Measurements from ENCODE around the gene PAQR9.

Gene PAQR9

GRCh38 chr3:142951794-142952193 lies 11.7 kb downstream of the PAQR9 start:
- no peak for DNase-seq (ENCODE audit: low read depth in 2 of 2)

GRCh38 chr3:142950972-142951371 lies 12.5 kb downstream of the PAQR9 start:
- DNase-seq (ENCODE audit: low read depth in 2 of 2): no peak

- peak in 1 of 2 donors; percentile 8 for DNase-seq (ENCODE audit: low read depth in 2 of 2)
These were observed 15.5 kb downstream of the PAQR9 start for GRCh38 chr3:142947799-142948575.

GRCh38 chr3:142947352-142947751 lies 16.1 kb downstream of the PAQR9 start:
- no peak for DNase-seq (ENCODE audit: low read depth in 2 of 2)

DNA sequence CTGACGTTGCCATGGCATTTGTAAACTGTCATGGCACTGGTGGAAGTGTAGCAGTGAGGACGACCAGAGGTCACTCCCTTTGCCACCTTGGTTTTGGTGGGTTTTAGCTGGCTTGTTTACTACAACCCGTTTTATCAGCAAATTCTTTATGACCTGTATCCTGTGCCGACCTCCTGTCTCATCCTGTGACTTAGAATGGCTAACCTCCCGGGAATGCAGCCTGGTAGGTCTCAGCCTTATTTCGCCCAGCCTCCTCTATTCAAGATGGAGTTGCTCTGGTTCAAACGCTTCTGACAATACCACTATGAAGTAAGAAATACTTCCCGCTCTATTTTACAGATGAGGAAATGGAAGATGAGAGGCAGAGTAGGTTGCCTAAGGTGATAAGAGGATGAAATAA lies 16.6 kb downstream of the PAQR9 start:
- DNase-seq (ENCODE audit: low read depth in 2 of 2): no peak

GRCh38 chr3:142945023-142945422 lies 18.5 kb downstream of the PAQR9 start:
- no peak for DNase-seq (ENCODE audit: low read depth in 2 of 2)

DNA sequence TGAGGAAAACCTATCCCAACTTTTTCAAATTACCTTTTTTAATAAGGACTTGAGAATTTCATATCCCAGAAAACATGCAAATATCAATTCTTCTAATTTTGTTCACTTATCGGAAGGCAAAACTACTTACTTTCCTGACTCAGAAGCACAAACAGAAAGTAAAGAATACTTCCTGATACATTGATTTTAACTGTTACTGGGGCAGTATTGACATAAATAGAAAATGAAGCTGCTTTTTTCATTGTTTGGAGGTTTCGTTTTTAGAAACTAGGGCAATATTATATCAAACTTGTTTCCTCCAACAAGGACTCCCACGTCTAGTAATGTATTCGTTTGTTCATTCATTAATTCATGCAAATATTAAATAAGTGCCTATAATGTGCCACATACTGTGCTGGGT lies 19.1 kb downstream of the PAQR9 start:
- DNase-seq (ENCODE audit: low read depth in 2 of 2): no peak

DNA sequence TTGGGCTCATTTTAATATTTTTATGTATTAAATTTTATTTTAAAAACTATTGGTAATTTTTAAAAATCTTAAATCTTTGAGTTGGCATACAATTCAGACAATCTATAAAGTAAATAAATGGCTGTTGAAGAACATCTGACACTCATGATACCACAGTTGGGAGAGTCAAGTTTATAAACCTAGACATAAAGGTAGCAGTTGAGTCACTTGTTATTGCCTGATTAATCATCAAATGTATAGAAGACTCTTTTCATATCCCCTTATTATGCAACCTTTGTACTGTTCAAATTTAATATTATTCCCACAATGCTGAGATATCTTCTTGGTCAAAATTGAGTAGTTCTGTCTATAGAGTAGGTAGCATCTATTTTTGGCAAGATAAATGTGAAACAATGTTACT lies 19.6 kb downstream of the PAQR9 start:
- no peak for DNase-seq (ENCODE audit: low read depth in 2 of 2)

DNA sequence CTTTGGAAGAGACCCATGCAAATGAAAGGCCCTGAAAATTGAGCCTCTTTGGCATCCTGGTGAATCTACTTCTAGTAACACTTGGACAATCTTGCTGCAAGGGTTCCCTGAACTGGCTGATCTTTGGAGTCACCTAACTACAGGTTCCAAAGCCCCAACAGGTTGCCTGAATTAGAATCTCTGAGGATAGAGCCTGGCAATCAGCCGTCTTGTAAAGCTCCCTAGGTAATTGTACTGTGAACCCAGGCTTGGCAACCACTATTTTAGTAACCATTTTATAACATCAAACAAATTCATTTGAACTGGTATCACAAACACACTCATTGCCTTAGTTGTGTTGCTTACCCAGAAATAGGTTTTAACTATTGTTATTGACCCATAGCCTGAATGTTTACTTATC lies 20.1 kb downstream of the PAQR9 start:
- DNase-seq (ENCODE audit: low read depth in 2 of 2): no peak

- DNase-seq (ENCODE audit: low read depth in 2 of 2): no peak
These were observed 21.9 kb downstream of the PAQR9 start for GRCh38 chr3:142941373-142942123.

- DNase-seq (ENCODE audit: low read depth in 2 of 2): no peak
These were observed 23.0 kb downstream of the PAQR9 start for GRCh38 chr3:142940472-142940871.

DNA sequence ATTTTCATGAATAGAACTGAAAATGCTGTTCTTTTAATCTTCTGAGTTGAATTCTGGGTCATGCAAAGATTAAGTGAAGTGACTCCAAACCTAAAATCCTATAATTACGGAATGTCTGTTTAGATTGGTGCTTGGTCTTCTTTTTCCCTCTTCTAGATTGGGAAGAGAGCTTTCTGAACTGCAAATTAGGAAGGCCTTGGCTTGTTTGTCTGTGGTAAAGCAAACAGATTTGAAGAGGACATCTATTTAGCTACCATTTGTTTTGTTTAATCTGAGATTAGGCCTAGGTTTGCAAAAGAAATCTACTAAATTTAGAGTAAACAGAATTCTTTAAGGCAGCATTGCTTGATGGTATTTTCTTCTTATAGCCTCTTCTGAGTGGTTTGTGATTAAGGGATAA lies 23.5 kb downstream of the PAQR9 start:
- DNase-seq (ENCODE audit: low read depth in 2 of 2): no peak

GRCh38 chr3:142935963-142936362 lies 27.5 kb downstream of the PAQR9 start:
- no peak for DNase-seq (ENCODE audit: low read depth in 2 of 2)

GRCh38 chr3:142934887-142935269 lies 28.6 kb downstream of the PAQR9 start:
- no peak for DNase-seq (ENCODE audit: low read depth in 2 of 2)

DNA sequence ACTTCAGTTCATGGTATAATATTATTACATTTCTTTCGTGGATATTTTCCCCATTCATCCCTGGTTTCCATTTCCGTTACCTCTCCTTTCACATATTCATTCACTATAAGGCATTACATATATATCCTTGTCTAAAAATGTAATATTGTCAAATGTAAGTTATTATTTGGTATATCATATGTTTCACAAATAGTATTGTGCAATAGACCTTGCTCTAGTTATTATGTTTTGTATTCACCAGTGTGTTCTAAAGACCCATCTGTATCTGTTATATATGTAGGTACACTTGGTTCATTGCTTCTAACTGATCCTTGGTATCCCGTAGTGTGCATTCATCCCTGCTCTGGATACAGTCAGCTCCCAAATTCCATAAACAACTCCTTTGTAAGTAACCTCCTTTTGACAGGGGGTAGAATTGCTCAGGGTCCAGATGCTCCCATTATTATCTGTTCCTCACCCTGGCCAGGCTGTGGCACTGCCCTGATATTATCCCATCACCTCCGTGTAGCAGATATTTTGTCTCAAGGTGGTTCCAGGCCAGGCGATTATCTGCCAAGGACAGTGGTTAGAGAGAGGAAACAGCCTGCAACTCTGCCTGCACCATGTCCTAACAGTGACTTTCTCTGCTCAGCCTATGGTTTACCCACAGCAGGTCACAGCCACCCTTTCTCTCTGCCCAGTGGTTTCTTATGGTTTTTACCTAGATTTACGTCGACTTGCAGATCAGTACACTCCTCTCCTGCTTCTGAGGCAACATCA lies 29.2 kb downstream of the PAQR9 start:
- DNase-seq (ENCODE audit: low read depth in 2 of 2): no peak

DNA sequence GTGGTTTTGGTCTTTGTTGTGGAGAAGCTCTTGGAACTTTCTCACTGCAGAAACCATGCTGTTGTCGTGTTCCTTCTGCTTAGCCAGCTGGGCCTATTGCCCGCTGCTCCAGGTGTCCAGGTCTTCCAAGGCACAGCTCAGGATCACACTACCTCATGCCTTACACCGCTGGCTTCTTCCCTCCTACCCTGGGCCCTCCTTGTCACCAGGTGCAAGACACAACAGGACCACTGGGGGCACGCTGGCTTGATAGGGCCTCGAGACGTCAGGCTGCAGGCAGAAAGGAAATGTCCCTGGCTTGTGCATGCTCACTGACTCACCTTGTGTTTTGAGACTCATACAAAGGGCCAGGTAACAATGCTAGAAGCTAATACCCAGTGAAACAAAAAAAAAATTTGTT lies 32.3 kb downstream of the PAQR9 start:
- peak in 1 of 2 donors; percentile 26 for DNase-seq (ENCODE audit: low read depth in 2 of 2)

GRCh38 chr3:142930463-142930862 lies 33.0 kb downstream of the PAQR9 start:
- no peak for DNase-seq (ENCODE audit: low read depth in 2 of 2)

DNA sequence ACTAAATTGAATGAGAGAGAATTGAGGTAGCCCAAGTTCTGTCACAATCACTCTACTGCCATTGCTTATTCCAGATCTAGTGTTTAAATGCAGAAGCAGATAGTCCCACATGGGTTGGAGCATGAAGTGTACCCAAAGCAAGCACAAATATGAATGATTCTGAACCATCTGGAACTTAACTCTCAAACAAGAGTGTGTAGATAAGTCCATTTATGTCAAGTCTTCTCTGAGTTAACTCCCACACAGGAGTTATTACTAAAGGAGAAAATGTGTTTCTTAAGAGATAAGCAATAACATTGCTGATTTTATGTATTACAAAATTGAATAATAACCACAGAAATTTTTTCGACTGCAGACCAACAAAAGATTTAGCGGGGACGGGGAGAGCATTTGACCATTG lies 33.6 kb downstream of the PAQR9 start:
- no peak for DNase-seq (ENCODE audit: low read depth in 2 of 2)

DNA sequence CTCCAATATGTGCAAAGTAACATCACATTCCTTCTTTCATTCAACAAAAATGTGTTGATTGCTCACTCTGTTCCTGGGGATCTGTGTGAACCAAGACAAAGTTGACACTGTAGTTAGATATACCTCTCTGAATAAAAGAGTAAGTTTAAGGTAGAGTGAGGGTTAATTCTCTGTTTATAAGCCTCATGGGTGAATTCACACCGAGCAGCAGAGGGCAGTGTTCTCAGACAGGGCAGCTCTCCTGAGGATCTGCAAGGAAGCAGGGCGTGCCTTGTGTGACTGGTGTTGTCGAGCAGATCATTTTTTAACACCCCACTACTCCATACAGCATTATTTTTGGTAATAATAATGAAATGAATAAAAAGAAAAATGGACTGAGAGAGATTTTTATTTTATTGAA lies 34.4 kb downstream of the PAQR9 start:
- DNase-seq (ENCODE audit: low read depth in 2 of 2): peak; percentile 19 to 26

DNA sequence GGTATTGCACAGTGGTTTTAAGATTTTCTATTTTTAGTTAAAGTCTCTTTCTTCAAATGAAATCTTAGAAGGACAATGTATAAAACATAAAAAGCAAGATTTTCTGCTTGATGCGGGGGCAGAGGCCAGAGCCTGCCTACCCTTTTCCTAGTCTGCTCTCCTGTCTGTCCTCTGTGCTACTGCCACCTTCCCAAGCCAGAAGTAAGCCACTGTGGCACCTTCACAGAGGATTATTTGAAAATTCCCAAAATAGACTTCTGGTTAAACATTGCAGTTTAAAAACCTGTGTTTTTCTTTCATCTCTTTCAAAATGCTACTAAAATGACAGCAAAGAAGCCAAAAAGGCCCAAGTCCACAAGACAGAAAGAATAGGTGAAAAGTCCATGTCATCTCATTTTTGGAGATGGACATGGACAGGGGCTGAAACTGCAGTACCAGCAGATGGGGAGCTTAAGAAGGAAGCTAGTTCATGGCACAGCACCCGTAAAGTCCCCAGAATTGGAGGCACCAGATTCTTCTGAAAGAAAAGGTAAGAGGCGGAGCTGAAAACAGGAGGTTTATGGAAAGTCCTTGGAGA lies 37.0 kb downstream of the PAQR9 start:
- DNase-seq (ENCODE audit: low read depth in 2 of 2): no peak

DNA sequence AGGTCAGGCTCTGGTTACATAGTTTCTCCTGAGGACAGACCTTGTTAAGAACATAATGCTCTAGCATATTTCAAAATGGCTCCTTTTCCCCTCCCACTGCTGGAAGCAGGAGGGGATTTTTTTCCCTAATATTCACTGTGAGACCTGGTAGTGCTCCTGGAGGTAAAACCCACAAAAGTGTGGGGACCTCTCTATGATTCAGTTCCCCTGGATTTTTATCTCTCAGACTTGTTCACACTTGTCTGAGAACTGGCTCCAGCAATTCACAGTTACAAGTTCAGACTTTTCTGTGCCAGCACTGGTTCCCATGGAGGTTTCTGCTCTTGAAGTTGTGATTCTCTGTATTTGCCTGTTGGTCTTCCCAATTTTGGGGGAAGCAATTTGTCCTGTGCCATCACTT lies 38.3 kb downstream of the PAQR9 start:
- DNase-seq (ENCODE audit: low read depth in 2 of 2): no peak

DNA sequence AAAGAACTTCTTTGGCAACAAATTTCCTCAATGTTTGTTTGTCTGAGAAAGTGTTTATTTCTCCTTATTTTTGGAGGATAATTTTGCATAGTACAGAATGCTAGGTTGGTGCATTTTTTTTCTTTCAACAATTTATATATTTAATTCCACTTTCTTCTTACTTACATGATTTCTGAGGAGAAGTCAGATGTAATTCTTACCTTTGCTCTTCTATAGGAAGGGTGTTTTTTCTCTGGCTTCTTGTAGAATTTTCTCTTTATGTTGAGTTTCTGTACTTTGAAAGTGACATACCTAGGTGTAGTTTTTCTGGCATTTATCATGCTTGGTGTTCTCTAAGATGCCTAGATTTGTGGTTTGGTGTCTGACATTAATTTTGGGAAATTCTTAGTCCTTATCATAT lies 39.8 kb downstream of the PAQR9 start:
- no peak for DNase-seq (ENCODE audit: low read depth in 2 of 2)
